ENCODE measurements around the gene UBR3. TPM values are rescaled to one million over a fixed set of nuclear protein-coding genes. Genes with fewer than 3 reads are reported as not detected.

Gene UBR3
- total RNA-seq, 1 experiment from 2014 or later, result 48.9 TPM

GRCh38 chr2:170090229-170090628, 263.0 kb downstream of the UBR3 start:
- no peak for DNase-seq (ENCODE audit: low spot score)
- POLR2A ChIA-PET (ENCODE audit: low non-redundant PET), result no interaction called here
- H3K4me1 ChIP-seq (ENCODE audit: insufficient read depth, low read length, poor library complexity, severe bottlenecking), result no peaks in the 10 kb centered on the region
- H3K36me3 ChIP-seq (ENCODE audit: insufficient read depth, low read length, poor library complexity, severe bottlenecking), result no peaks in the 10 kb centered on the region
- no peak for TF ChIP-seq CTCF (conservative IDR thresholded peaks at IDR 0.05; ENCODE audit: low read depth, low read length)
- TF ChIP-seq EZH2 (IDR thresholded peaks at IDR 0.05; ENCODE audit: borderline replicate concordance, low read depth, low read length, poor library complexity, severe bottlenecking), result no peak
- H3K9me3 ChIP-seq (ENCODE audit: low read depth, low read length, poor library complexity, severe bottlenecking), result peaks cover 3% of the 10 kb centered on the region
- no peak overlapping the region for H3K4me3 ChIP-seq (ENCODE audit: low read depth, low read length, poor library complexity, severe bottlenecking)
- no peaks in the 10 kb centered on the region for H3K27me3 ChIP-seq (replicated peaks; ENCODE audit: insufficient read depth, low read depth, low read length, poor library complexity)
- no peak overlapping the region for H3K27ac ChIP-seq (ENCODE audit: low read depth, low read length, poor library complexity, severe bottlenecking)
- intact Hi-C loops (cut with micrococcal nuclease; ENCODE audit: unreplicated experiment), result no loop called here
- CTCF ChIA-PET, result no interaction called here
- BruUV-seq (replicated peaks), result no TSS peak

- TF ChIP-seq EZH2 (IDR thresholded peaks at IDR 0.05; ENCODE audit: borderline replicate concordance, low read depth, low read length, poor library complexity, severe bottlenecking), result no peak
- TF ChIP-seq CTCF (conservative IDR thresholded peaks at IDR 0.05; ENCODE audit: low read depth, low read length), result no peak
- no peaks in the 10 kb centered on the region for H3K27me3 ChIP-seq (replicated peaks; ENCODE audit: insufficient read depth, low read depth, low read length, poor library complexity)
- BruUV-seq (replicated peaks), result no TSS peak
- H3K9me3 ChIP-seq (ENCODE audit: low read depth, low read length, poor library complexity, severe bottlenecking), result peaks cover 3% of the 10 kb centered on the region
- H3K4me1 ChIP-seq (ENCODE audit: insufficient read depth, low read length, poor library complexity, severe bottlenecking), result no peaks in the 10 kb centered on the region
- no peaks in the 10 kb centered on the region for H3K36me3 ChIP-seq (ENCODE audit: insufficient read depth, low read length, poor library complexity, severe bottlenecking)
- intact Hi-C loops (cut with micrococcal nuclease; ENCODE audit: unreplicated experiment), result no loop called here
- POLR2A ChIA-PET (ENCODE audit: low non-redundant PET), result no interaction called here
- H3K4me3 ChIP-seq (ENCODE audit: low read depth, low read length, poor library complexity, severe bottlenecking), result no peak overlapping the region
- CTCF ChIA-PET, result no interaction called here
- peak; percentile 26 for DNase-seq (ENCODE audit: low spot score)
- H3K27ac ChIP-seq (ENCODE audit: low read depth, low read length, poor library complexity, severe bottlenecking), result no peak overlapping the region
These were observed 264.2 kb downstream of the UBR3 start for GRCh38 chr2:170091436-170091835.

GRCh38 chr2:170092436-170093060, 265.3 kb downstream of the UBR3 start:
- H3K27me3 ChIP-seq (replicated peaks; ENCODE audit: insufficient read depth, low read depth, low read length, poor library complexity), result no peaks in the 10 kb centered on the region
- no peak overlapping the region for H3K27ac ChIP-seq (ENCODE audit: low read depth, low read length, poor library complexity, severe bottlenecking)
- no peaks in the 10 kb centered on the region for H3K36me3 ChIP-seq (ENCODE audit: insufficient read depth, low read length, poor library complexity, severe bottlenecking)
- TF ChIP-seq EZH2 (IDR thresholded peaks at IDR 0.05; ENCODE audit: borderline replicate concordance, low read depth, low read length, poor library complexity, severe bottlenecking) (no peak), CTCF (conservative IDR thresholded peaks at IDR 0.05; ENCODE audit: low read depth, low read length) (no peak)
- no TSS peak for BruUV-seq (replicated peaks)
- ChIA-PET CTCF (no interaction called here), POLR2A (ENCODE audit: low non-redundant PET) (no interaction called here)
- no peak overlapping the region for H3K4me3 ChIP-seq (ENCODE audit: low read depth, low read length, poor library complexity, severe bottlenecking)
- intact Hi-C loops (cut with micrococcal nuclease; ENCODE audit: unreplicated experiment), result no loop called here
- no peak for DNase-seq (ENCODE audit: low spot score)
- H3K4me1 ChIP-seq (ENCODE audit: insufficient read depth, low read length, poor library complexity, severe bottlenecking), result no peaks in the 10 kb centered on the region
- peaks cover 6% of the 10 kb centered on the region for H3K9me3 ChIP-seq (ENCODE audit: low read depth, low read length, poor library complexity, severe bottlenecking)

Data from A673 (cell line).